Fibroblast of skin of left quadriceps (primary cell): ENCODE results near the gene CIRBP.

ENCODE experiments used
- DNase-seq, 2 experiments: peaks; one replicate each; pipeline ENCODE4 v3.0.0-alpha.2; 2013; ENCODE audit warnings: low read depth in 2 of 2

CIRBP gene

DNA sequence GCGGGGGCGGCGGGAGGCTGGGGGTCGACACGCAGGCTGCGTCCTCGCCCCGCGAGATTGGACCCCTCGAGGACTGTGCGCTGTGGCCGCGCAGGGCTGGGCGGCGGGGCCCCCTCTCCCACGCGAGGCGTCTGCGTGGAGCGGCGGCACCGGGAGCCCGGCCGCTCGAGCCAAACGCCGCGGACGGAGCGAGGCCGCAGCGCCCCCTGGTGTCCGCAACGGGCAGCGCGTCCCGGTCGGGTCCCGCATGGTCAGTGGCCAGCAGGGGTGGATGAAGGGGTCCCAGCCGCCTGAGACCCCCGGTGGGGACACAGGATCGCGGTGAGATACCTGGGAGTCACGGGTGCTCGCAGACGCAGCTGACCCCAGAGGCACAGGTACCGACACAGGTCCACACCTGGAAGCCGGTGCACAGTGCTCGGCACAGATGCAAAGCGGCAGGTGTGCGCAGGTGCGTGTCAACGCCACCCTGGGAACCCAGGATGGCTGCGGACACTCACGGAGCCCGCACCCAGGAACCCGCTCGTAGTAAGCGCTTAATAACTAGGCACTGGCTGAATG lies 2.1 kb upstream of the CIRBP start:
- DNase-seq, result no peak

DNA sequence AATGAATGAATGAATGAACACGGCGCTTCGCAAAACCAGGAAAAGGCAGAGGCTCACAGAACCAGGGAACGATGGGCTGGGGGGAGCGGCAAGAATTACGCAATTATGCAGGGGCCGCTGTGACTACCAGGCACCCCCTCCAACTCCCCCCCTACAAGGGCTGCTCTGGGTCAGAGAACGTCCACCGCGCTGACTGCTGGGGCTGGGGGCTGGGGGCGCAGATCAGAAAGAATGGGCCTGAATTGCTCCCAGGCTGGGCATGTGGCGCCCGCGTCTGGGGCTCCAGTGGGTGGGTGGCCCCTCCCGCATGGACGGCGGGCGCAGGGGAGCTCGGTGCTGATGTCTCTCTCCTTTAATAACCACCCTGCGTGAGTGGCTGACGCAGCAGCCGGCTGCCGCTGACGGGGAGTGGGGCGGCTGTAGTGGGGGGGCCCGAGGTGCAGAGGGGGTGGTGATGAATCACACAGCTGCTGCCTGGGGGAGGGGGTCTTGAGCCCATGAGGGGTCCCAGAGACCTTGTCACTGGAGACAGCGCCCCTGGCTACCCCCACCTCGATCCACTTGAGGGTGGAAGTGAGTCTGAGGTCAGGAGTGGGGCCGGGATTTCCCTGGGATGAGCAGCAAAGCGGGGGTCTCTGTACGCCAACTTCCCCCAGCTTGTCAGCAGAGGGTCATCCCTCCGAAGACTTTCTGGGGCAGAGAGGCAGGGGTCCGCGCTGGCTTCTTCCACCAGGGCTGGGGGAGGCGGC lies 1.5 kb upstream of the CIRBP start:
- DNase-seq, result no peak

DNA sequence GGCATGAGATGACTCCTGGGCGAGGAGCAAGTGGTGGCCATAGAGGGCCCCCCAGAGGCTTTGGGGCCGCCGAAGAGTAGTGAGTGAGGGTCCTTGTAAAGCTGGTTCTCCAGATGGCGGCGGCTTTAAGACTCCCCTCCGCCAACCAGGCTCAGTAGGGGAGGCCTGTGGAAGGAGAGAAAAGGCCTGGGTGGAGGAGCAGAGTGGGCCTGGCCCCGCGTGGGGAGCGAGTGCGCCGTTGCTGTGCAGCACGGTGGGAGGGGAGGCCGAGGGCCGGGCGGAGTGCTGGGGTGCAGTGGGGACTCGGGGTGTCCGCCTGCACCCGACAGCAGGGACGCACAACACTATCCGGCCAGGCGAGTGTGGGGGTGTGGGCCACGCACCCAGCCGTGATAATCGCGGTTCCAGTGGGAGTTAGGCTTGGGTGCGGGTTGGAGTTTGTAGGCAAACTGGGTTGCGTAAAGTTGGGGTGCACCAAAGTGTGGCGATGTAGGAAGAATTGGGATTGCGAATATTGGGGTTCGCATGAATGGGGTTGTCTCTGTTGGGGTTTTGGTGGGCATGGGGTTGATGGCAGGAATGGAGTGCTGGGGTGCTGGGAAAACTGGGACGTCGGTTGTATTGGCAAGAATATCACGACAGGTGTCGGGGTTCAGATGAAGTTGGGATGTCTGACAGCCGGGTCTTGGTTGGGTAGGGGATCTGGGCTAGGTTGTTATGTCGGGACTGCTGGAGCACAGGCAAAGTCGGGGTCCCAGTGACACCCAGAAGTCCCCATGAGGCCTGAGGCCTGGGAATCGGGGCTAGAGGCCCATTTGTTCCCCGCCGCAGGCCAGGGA lies 687 bp upstream of the CIRBP start:
- no peak for DNase-seq

- peak; percentile 68 to 71 for DNase-seq
Measured at GRCh38 chr19:1269478-1270212, 513 bp downstream of the CIRBP start.

DNA sequence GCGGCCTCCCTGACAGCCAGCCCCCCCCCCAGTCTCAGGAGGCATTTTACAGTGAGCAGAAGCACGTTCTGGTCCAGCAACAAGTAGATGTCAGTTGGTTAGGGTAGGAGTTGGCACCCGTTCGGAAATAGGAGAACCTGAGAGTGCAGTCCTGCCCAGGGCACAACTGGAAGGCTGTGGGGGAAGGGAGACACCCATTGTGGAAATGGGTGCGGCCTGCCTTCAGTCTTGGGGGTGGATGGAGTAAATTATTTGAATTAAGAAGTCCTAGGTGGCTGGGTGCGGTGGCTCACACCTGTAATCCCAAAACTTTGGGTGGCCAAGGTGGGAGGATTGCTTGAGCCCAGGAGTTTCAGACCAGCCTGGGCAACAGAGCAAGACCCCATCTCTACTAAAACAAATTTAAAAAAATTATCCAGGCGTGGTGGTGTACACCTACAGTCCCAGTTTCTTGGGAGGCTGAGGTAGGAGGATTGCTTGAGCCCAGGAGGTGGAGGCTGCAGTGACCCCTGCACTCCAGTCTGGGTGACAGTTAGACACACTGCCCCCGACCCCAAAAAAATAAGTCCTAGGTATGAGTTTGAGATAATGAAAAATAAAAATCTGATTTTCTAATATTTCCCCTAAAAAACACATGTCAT lies 1.2 kb downstream of the CIRBP start:
- DNase-seq, result no peak

DNA sequence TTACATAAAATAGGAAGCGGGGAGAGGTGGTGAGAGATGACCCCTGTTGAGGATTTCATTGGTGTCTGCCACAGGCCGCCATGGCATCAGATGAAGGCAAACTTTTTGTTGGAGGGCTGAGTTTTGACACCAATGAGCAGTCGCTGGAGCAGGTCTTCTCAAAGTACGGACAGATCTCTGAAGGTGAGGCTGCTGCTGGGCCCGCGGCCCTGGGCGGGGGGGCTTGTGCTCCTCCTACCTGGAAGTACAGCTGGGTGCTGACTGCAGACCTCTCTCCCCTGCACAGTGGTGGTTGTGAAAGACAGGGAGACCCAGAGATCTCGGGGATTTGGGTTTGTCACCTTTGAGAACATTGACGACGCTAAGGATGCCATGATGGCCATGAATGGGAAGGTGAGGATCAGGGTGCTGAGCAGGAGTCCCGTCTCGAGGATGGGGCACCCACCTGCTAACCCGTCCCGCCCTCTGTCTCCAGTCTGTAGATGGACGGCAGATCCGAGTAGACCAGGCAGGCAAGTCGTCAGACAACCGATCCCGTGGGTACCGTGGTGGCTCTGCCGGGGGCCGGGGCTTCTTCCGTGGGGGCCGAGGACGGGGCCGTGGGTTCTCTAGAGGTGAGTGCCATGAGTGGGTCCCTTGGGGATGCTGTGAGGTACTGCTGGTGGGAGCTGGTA lies 1.9 kb downstream of the CIRBP start:
- DNase-seq, result no peak

DNA sequence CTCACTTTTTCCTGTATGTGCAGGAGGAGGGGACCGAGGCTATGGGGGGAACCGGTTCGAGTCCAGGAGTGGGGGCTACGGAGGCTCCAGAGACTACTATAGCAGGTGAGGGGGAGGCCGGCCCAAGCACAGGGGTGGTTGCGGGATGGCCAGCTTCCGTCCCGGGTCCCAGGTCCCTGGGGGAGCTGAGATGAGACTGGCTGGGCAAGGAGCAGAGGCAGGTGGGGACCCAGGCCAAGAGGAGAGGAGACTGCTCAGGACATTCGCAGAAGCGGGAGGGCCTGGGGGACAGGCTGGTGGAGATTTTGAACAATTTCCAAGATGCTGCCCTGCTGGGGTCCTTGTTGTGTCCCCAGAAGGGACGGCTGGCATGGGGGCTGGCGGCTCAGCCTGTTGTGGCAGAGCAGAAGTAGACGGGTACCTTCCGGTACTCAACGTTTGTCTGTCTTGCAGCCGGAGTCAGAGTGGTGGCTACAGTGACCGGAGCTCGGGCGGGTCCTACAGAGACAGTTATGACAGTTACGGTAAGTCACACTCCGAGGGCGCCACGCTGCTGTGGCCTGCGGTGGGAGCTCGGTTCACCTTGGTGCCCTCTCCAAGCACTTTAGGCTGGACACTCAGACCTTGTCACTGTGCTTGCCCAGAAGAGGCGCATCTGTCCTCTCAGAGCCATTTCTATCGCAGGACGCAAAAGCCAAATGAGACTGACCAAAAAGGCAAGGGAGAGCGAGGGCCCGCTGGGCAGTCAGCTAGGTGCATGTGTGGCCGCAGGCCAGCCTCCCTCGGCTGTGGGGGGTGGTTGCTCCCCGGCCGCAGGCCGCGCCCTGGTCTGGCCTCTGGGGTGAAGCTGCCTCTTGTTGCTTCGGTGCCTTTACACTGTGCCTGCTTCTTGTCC lies 2.6 kb downstream of the CIRBP start:
- no peak for DNase-seq

DNA sequence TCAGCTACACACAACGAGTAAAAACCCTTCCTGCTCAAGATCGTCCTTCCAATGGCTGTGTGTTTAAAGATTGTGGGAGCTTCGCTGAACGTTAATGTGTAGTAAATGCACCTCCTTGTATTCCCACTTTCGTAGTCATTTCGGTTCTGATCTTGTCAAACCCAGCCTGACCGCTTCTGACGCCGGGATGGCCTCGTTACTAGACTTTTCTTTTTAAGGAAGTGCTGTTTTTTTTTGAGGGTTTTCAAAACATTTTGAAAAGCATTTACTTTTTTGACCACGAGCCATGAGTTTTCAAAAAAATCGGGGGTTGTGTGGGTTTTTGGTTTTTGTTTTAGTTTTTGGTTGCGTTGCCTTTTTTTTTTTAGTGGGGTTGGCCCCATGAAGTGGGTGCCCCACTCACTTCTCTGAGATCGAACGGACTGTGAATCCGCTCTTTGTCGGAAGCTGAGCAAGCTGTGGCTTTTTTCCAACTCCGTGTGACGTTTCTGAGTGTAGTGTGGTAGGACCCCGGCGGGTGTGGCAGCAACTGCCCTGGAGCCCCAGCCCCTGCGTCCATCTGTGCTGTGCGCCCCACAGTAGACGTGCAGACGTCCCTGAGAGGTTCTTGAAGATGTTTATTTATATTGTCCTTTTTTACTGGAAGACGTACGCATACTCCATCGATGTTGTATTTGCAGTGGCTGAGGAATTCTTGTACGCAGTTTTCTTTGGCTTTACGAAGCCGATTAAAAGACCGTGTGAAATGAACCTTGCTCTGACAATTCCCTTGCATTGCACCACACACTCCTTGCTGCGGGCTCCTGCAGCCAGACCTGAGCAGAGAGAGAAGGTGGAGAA lies 3.5 kb downstream of the CIRBP start:
- DNase-seq, result no peak

- DNase-seq, result no peak
Measured at GRCh38 chr19:1273263-1274041, 4.3 kb downstream of the CIRBP start.

DNA sequence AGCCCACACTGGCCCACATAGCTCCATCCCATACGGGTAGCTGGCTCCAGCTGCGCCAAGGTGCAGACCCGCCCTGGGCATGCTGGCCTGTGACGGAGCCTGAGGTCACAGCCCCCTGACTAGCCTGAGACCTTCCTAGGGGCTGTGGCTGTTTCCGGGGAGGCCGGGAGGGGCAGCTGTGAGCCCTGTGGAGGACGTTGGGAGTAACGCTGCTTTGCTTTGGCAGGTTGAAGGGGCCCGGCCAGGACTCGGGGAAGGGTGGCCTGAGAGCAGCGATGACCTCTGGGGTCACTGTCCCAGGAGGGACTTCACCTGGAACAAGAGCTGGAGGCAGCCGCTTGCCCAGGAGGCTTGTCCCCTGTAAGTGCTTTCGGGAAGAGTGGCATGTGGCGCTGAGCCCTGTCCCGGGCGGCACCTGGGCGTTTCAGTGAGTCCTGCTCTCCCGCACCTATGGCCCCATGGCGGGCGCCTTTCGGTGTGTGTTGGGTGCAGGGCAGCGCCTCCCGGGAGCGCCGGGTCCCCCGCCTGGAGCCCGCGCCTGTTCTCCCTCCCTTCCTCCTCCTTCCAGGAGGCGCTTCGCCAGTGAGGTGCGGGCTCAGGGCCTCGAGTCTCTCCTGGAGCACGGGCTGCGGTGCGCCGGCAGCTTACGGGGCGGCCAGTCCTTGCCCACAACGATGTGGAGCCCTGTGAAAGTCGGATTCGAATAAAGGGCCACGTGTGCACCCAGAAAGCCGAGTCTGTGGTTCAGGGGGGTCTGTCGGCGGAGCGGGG lies 5.1 kb downstream of the CIRBP start:
- DNase-seq, result no peak

DNA sequence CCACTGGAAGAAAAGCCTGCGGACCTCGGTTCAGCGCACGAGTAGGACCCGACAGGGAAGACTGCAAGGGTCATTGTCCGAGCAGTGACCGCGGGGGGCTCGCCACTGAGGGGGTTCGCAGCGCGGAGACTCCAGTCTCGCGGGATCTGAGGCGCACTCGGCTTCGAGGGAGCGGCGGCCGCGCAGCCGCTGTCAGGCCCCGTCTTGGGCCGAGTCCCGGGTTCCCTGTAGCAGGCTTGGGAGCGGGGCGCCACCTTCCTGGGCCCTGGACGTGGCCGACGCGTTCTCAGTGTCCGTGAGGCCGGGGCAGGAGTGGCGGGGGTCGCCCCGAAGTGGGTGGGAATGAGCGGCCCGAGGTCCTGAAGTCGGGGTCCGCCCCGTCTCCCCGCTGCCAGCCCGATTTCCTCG lies 5.7 kb downstream of the CIRBP start:
- no peak for DNase-seq

DNA sequence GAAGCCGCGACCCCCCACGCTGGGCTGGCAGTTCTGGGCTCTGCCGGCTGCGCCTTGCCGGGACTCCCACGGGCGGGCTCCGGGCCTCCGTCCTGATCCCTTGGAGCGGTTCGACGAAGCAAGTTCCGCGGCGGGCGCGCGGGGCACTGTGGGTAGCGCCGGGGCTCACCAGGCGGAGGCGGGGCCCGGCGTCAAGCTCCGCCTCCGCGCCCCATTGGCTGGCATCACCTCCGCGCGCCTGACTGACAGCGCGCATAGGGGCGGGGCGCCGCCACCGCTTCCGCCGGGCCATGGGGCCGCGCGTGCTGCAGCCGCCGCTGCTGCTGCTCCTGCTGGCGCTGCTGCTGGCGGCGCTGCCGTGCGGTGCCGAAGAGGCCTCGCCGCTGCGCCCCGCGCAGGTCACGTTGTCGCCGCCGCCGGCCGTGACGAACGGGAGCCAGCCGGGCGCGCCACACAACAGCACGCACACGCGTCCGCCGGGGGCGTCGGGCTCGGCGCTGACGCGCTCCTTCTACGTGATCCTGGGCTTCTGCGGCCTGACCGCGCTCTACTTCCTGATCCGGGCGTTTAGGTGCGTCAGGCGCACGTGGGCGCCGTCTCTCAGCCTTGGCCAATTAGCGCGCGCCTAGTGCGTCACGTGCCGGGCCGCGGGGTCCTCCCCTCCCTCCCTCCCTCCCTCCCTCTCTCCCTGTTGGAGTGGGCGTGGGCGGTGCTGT lies 6.3 kb downstream of the CIRBP start, which contains the start of gene FAM174C:
TSS of gene FAM174C (plus strand) at position 271 of the 716 bp plus-strand sequence. CDS start at position 291, 20 bp downstream.
- peak; percentile 92 to 93 for DNase-seq

GRCh38 chr19:1275976-1276627 lies 7.0 kb downstream of the CIRBP start:
- no peak for DNase-seq

GRCh38 chr19:1276628-1277022 lies 7.5 kb downstream of the CIRBP start:
- no peak for DNase-seq

GRCh38 chr19:1277061-1277460 lies 7.9 kb downstream of the CIRBP start:
- DNase-seq, result no peak

GRCh38 chr19:1278074-1278473 lies 8.9 kb downstream of the CIRBP start:
- DNase-seq, result no peak
